Measurements from ENCODE around the gene LCMT2. TPM values are rescaled to one million over a fixed set of nuclear protein-coding genes. Genes with fewer than 3 reads are reported as not detected.
"Not testable (repeated sequence)": the region's sequence is repeated elsewhere in the genome, so short reads cannot be mapped to it uniquely, and the experiment has no call there.

LCMT2 gene
- polyA plus RNA-seq, 4 donors, result 11.2 to 14.8 (median 13.2) TPM

DNA sequence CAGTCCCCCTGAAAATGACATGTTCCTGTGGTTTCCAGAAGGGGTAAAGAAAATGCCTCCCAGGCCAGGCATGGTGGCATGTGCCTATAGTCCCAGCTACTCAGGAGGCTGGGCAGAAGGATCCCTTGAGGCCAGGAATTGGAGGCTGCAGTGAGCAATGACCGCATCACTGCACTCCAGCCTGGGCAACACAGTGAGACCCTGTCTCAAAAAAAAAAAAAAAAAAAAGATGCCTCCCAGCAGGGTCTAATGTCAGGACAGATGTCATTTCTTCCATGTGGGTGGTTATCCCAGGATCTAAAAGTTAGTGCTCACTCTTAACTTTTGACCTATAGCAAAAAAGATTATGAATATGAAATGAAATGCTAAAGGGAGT is 13.4 kb downstream of the LCMT2 start:
- DNase-seq (ENCODE audit: low read depth in 4 of 4, low spot score in 2 of 4), result no peak

DNA sequence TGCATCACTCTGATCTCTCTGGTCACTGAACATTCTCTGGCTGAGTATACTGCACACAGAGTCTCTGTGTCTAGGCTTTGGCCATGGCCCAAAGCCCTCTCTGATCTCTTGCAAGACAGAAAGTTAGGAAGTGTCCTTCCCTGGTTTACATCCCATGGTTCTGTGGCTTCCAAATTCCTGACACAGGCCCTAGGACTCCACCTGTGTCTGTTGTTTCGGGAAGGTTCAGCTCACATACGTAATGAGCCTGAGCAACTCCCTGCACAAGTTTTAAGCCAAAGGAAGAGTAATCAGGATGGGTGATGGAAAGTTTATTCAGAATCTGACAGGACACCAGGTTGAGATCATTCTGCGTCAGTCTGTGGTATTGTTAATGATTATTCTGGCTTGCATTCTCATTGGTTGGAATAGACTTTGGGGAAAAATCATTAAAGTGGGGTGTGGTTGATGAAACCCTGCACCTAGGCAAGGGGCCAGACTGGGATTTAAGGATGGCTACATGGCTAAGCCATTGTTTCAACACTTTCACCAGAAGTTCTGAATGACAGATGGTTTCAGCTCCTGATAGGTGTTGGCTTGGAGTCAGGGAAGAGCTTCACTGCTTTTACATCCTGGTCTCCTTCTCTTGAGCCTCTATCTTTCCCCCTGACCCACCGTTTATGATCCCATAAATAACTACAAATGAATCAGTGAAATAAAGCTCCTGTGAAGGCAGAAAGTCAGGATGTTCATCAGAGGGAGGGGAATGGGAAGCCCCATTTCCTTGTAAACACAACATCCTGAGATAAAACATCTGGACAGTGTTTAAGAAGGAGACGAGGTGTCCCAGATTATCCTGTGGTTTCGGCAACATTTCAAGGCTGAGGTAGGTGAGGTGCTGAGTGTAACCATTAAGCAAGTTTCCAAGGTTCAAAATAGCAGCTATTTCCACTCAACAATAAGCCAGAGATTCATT is 14.1 kb downstream of the LCMT2 start:
- DNase-seq (ENCODE audit: low read depth in 4 of 4, low spot score in 2 of 4), result no peak

DNA sequence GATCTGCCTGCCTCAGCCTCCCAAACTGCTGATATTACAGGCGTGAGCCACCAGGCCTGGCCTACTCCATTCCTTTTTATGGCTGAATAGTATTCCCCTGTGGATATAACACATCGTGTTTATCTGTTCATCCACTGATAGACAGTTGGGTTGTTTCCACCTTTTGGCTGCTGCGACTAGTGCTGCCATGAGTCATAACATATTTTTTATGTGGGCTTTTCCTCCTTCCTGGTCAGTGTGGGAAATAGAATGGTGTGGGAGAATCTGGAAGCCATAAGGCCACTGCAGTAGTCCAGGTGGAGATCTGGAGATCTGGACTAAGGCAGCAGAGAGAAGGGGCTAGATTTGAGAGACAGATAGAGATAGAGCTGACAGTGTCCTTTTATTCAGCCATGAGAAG is 16.2 kb downstream of the LCMT2 start:
- DNase-seq (ENCODE audit: low read depth in 4 of 4, low spot score in 2 of 4), result no peak

DNA sequence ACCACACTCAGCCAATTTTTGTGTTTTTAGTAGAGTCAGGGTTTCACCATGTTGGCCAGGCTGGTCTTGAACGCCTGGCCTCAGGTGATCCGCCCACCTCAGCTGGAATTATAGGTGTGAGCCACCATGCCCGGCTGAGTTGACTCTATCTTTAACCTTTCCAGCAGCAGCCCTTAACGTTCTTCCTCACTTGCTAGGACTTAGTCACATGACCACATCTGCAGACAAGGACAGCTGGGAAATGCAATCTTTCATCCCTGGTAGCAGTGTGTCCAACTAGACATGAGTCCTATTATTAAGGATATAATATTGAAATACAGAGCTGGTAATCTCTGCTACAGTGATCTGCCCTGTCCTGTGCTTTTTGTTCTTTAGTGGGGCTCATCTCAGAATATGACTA is 18.0 kb downstream of the LCMT2 start:
- DNase-seq (ENCODE audit: low read depth in 4 of 4, low spot score in 2 of 4), result no peak

- DNase-seq (ENCODE audit: low read depth in 4 of 4, low spot score in 2 of 4), result no peak
These were observed 28.1 kb downstream of the LCMT2 start, which contains the start of gene TGM7 for GRCh38 chr15:43302205-43302817. Gene TGM7 (minus strand): TSS chr15:43302255.

- no peak for DNase-seq (ENCODE audit: low read depth in 4 of 4, low spot score in 2 of 4)
These were observed 30.5 kb downstream of the LCMT2 start for GRCh38 chr15:43299884-43300283.

GRCh38 chr15:43299411-43299810 is 31.0 kb downstream of the LCMT2 start:
- DNase-seq (ENCODE audit: low read depth in 4 of 4, low spot score in 2 of 4), result no peak

- no peak for DNase-seq (ENCODE audit: low read depth in 4 of 4, low spot score in 2 of 4)
These were observed 36.2 kb downstream of the LCMT2 start for GRCh38 chr15:43294091-43294706.

DNA sequence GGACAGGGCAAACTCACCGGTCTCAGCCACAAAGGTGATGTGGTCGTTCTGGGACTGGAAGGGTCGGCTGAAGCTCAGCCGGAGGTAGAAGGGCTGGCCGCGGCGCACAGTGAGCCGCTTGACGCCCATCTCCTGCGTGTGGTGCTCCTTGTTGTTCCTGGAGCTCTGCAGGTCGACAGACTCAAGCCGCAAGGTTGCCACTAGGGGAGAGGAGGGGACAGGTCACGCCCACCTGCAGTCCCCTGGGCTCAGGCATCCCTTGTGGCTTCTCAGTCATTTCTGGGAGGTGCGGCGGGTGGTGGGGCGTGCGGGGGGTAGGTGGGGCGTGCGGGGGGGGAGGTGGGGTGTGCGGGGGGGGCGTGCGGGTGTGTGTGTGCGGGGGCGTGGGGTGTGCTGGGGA is 36.9 kb downstream of the LCMT2 start:
- no peak for DNase-seq (ENCODE audit: low read depth in 4 of 4, low spot score in 2 of 4)

DNA sequence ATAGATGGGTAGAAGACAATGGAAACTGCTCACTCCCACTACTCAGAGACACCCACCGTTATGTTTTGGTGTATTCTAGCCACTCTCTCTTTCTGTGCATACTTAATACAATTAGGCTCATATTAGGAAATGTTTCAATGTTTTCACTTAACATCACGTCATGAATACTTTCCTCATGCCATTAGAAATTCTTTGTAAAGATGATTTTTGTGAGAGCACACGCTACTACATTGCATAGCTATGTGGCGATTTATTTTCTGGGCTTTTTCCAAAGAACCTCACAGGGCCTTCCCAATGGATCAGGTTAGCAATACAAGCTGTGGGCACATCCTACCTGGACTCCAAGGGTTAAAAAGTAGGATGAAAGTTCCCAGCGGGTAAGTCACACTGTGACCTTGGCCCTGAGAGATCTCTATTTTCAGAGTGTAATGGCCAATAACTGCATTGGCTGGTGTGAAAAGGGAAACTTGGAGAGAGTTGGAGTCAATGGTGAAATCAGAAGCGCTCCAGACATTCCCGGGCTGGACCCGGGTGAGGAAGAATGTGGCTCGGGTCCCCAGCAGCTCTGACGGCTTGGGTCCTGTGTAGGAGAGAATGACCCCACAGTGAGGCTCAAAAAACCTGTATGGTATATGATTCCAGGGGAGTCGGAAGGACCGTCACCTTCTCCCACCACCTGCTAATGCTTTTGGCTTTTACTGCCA is 37.8 kb downstream of the LCMT2 start:
- DNase-seq (ENCODE audit: low read depth in 4 of 4, low spot score in 2 of 4), result no peak

- DNase-seq (ENCODE audit: low read depth in 4 of 4, low spot score in 2 of 4), result not testable (repeated sequence)
These were observed 40.7 kb downstream of the LCMT2 start for GRCh38 chr15:43289656-43290055.

- no peak for DNase-seq (ENCODE audit: low read depth in 4 of 4, low spot score in 2 of 4)
These were observed 43.1 kb downstream of the LCMT2 start for GRCh38 chr15:43287254-43287653.

DNA sequence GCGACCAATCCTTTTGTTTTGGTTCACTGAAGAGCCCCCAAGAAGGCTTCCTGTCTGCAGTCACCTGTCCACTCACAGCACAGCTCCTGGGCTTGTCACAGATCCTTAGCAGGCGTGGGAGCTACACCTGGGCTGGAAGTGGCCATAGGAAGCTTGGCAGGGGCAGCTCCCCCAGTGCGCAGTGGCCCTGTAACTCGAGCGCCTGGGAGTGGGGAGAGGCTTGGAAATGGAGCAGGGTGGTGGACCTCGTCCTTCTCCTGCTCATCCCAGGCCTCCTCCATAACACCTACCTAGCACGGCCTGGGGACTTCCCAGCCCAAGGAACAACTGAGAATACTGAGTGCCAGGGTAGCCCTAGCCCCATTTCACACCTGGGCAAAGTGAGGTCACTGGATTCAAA is 44.3 kb downstream of the LCMT2 start:
- DNase-seq (ENCODE audit: low read depth in 4 of 4, low spot score in 2 of 4), result no peak

- peak in 2 of 4 donors; percentile 24 to 32 for DNase-seq (ENCODE audit: low read depth in 4 of 4, low spot score in 2 of 4)
These were observed 44.8 kb downstream of the LCMT2 start for GRCh38 chr15:43285609-43286037.

GRCh38 chr15:43283526-43283925 is 46.8 kb downstream of the LCMT2 start:
- no peak for DNase-seq (ENCODE audit: low read depth in 4 of 4, low spot score in 2 of 4)

- no peak for DNase-seq (ENCODE audit: low read depth in 4 of 4, low spot score in 2 of 4)
These were observed 48.3 kb downstream of the LCMT2 start for GRCh38 chr15:43281926-43282602.

GRCh38 chr15:43280996-43281395 is 49.4 kb downstream of the LCMT2 start:
- DNase-seq (ENCODE audit: low read depth in 4 of 4, low spot score in 2 of 4), result no peak

DNA sequence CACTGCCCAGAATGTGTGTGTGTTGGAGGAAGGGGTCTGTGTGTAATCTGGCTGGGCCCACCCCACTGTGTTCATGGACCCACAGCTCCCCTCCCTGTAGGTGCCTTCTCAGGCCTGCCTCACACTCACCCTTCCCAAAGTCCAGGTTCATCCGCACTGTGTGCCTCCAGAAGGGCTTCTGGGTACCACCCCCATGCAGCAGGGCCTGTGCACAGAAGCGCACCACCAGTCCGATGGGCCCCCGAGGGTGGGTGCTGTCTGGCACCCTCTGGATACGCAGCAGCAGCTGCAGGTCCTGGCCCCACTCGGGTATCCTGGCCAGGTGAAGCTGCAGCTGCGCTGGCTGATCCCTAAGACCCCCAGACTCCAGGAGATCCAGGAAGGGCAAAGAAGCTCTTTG is 50.9 kb downstream of the LCMT2 start:
- no peak for DNase-seq (ENCODE audit: low read depth in 4 of 4, low spot score in 2 of 4)

GRCh38 chr15:43278869-43279268 is 51.5 kb downstream of the LCMT2 start:
- no peak for DNase-seq (ENCODE audit: low read depth in 4 of 4, low spot score in 2 of 4)

- no peak for DNase-seq (ENCODE audit: low read depth in 4 of 4, low spot score in 2 of 4)
These were observed 52.5 kb downstream of the LCMT2 start for GRCh38 chr15:43277901-43278300.

Data from left renal cortex interstitium (tissue), 4 donors.